Transverse colon (tissue), 4 donors: Measurements from ENCODE around the gene TANGO6.

Experiments
- EP300 ChIP-seq: sonication (generic); formaldehyde crosslinking; IDR thresholded peaks from one replicate; pipeline ENCODE4 v1.6.1; 2017; ENCODE audit warnings: antibody characterized with exemption, low read depth
- POLR2A ChIP-seq: fragments of 450-650 bp; IDR thresholded peaks from one replicate; pipeline ENCODE4 v1.6.1; 2016; ENCODE audit warnings: antibody characterized with exemption, mild to moderate bottlenecking, moderate library complexity
- POLR2AphosphoS5 ChIP-seq, 3 donors: sonication (generic); formaldehyde crosslinking; IDR thresholded peaks; one replicate each; pipeline ENCODE4 v1.6.1; 2016; ENCODE audit warnings: antibody characterized with exemption in 3 of 3
- TF ChIP-seq, protein P1 (sequence below), 5 experiments: fragments of 200-600 bp in 3 of 5; fragments of 450-650 bp in 2 of 5; sonication (generic) in 3 of 5; IDR thresholded peaks; 1 replicate in 2 of 5; 2 replicates in 3 of 5; pipeline ENCODE4 v1.5.1; 2016 to 2017; ENCODE audit warnings: antibody characterized with exemption in 5 of 5, inconsistent platforms in 3 of 5, mild to moderate bottlenecking in 2 of 5, moderate library complexity in 1 of 5

DNA sequence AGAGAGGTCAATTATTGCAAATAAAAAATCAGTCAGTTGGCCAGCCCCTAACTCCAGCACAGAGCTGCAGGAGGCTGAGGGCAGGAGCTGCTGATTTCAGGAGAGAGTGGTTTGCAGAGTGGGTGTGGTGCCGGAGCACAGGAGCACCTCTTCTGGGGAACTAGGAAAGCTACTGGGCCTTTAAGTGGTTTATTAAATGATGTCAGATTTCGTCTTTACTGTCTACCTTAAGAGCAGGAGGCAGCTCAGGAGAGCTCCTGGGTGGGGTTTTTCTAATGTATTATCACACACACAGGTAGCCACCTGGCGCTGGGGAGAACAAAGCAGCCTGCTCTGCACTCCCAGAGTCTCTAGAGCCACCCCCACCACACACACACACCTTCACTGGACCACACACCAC, 250.6 kb downstream of the TANGO6 start:
- TF ChIP-seq EP300 (no peak), POLR2A (no peak), POLR2AphosphoS5 (IDR thresholded peaks at IDR 0.05) (no peak)
- TF ChIP-seq, protein P1, sequence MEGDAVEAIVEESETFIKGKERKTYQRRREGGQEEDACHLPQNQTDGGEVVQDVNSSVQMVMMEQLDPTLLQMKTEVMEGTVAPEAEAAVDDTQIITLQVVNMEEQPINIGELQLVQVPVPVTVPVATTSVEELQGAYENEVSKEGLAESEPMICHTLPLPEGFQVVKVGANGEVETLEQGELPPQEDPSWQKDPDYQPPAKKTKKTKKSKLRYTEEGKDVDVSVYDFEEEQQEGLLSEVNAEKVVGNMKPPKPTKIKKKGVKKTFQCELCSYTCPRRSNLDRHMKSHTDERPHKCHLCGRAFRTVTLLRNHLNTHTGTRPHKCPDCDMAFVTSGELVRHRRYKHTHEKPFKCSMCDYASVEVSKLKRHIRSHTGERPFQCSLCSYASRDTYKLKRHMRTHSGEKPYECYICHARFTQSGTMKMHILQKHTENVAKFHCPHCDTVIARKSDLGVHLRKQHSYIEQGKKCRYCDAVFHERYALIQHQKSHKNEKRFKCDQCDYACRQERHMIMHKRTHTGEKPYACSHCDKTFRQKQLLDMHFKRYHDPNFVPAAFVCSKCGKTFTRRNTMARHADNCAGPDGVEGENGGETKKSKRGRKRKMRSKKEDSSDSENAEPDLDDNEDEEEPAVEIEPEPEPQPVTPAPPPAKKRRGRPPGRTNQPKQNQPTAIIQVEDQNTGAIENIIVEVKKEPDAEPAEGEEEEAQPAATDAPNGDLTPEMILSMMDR (IDR thresholded peaks at IDR 0.05), result no peak
